ENCODE measurements around the gene MLLT11. TPM values are rescaled to one million over a fixed set of nuclear protein-coding genes. Genes with fewer than 3 reads are reported as not detected.

The MLLT11 gene
- total RNA-seq = 3.4 and 3.9 TPM in 2 replicates

GRCh38 chr1:151060007-151060656 lies at the start of gene MLLT11:
Gene MLLT11, plus strand, starts transcription at chr1:151060397. Its CDS starts 6,828 bp downstream, at chr1:151067225.

GRCh38 chr1:151036356-151036755 lies 23.8 kb upstream of the MLLT11 start, which contains the start of gene BNIPL:
Gene BNIPL, plus strand, starts transcription at chr1:151036586. Its CDS starts 140 bp downstream, at chr1:151036726.

DNA sequence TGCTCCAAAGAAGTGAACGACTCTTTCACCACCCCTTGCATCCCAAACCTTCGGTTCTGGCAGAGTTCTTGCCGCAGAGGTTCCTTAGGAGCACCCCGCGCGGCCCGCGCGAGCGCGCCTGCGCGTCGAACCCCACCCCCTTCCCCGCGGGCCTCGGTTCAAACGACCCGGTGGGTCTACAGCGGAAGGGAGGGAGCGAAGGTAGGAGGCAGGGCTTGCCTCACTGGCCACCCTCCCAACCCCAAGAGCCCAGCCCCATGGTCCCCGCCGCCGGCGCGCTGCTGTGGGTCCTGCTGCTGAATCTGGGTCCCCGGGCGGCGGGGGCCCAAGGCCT lies 12.6 kb upstream of the MLLT11 start, which contains the start of gene C1orf56:
C1orf56 (plus strand) TSS at position 161 of the 334 bp plus-strand sequence; CDS start at position 258, 97 bp downstream.

GRCh38 chr1:151059109-151060006 lies 839 bp upstream of the MLLT11 start, which contains the start of gene CDC42SE1:
Gene CDC42SE1, minus strand, starts transcription at chr1:151059622. Its CDS starts 3,892 bp downstream, at chr1:151055730.

GRCh38 chr1:151070474-151071276 lies 10.5 kb downstream of the MLLT11 start, which contains the start of gene GABPB2:
Gene GABPB2, plus strand, starts transcription at chr1:151070761. Its CDS starts 17,429 bp downstream, at chr1:151088190.

Small RNAs within 50 kb of the gene (small RNA-seq; reads per million reads assigned to genes)
- gene RNU6-884P = not detected

Other genes with a start within 250 kb of the MLLT11 start
- 59.9 and 68.3 TPM in 2 replicates for gene ARNT, start 183.8 kb upstream of the MLLT11 start, total RNA-seq
- gene CTXND2, start 173.3 kb upstream of the MLLT11 start, total RNA-seq = not detected in 2 replicates
- gene SETDB1, start 134.0 kb upstream of the MLLT11 start, total RNA-seq = 41.2 and 44.1 TPM in 2 replicates
- gene CERS2, start 85.6 kb upstream of the MLLT11 start, total RNA-seq = 170 and 179 TPM in 2 replicates
- 0.22 and 0.39 TPM in 2 replicates for gene ANXA9, start 78.1 kb upstream of the MLLT11 start, total RNA-seq
- gene MINDY1, start 53.5 kb upstream of the MLLT11 start, total RNA-seq = 14.0 and 18.5 TPM in 2 replicates
- gene PRUNE1, start 51.9 kb upstream of the MLLT11 start, total RNA-seq = 12.3 and 12.6 TPM in 2 replicates
- 0.32 and 0.52 TPM in 2 replicates for gene BNIPL, start 23.8 kb upstream of the MLLT11 start, total RNA-seq
- 3.0 and 3.7 TPM in 2 replicates for gene C1orf56, start 12.6 kb upstream of the MLLT11 start, total RNA-seq
- gene CDC42SE1, start 775 bp upstream of the MLLT11 start, total RNA-seq = 41.3 and 48.5 TPM in 2 replicates
- gene GABPB2, start 10.4 kb downstream of the MLLT11 start, total RNA-seq = 22.0 and 22.9 TPM in 2 replicates
- gene SEMA6C, start 86.2 kb downstream of the MLLT11 start, total RNA-seq = 1.3 and 1.4 TPM in 2 replicates
- gene TNFAIP8L2, start 96.3 kb downstream of the MLLT11 start, total RNA-seq = not detected in 2 replicates
- 7.4 and 9.0 TPM in 2 replicates for gene LYSMD1, start 105.5 kb downstream of the MLLT11 start, total RNA-seq
- 26.9 and 37.2 TPM in 2 replicates for gene SCNM1, start 105.7 kb downstream of the MLLT11 start, total RNA-seq
- 0.32 and 0.52 TPM in 2 replicates for gene TMOD4, start 115.6 kb downstream of the MLLT11 start, total RNA-seq
- 32.5 and 34.6 TPM in 2 replicates for gene VPS72, start 129.8 kb downstream of the MLLT11 start, total RNA-seq
- 78.0 and 88.6 TPM in 2 replicates for gene PIP5K1A, start 138.2 kb downstream of the MLLT11 start, total RNA-seq
- gene PSMD4, start 194.3 kb downstream of the MLLT11 start, total RNA-seq = 112 and 120 TPM in 2 replicates
- gene ZNF687, start 221.9 kb downstream of the MLLT11 start, total RNA-seq = 12.9 and 14.1 TPM in 2 replicates